Stimulated activated naive CD8-positive, alpha-beta T cell treated with anti-CD3 and anti-CD28 coated beads, Interleukin-15, amount 100 ng/mL, for 72 hours (primary cell): Measurements from ENCODE around the gene SLX9.
A peak's percentile ranks its signal among the peaks of the same experiment; 100 is the strongest.

ENCODE experiments used
- ATAC-seq: fragments of 150-1000 bp; cut with Tn5 transposase; 2 replicates; pipeline ENCODE4 v1.10.0; 2021; ENCODE audit warnings: mild to moderate bottlenecking, moderate library complexity
- DNase-seq, 2 donors: peaks; one replicate each; pipeline ENCODE4 v3.0.0; 2021 to 2022
- H3K27ac Mint-ChIP-seq, 2 donors: one replicate each; pipeline ENCODE4 v1.8.0; 2022; ENCODE audit warnings: mild to moderate bottlenecking in 2 of 2, mixed read lengths in 2 of 2, moderate library complexity in 2 of 2
- H3K27me3 Mint-ChIP-seq: one replicate; pipeline ENCODE4 v1.8.0; 2022; ENCODE audit warnings: mixed read lengths
- H3K4me1 Mint-ChIP-seq: one replicate; pipeline ENCODE4 v1.8.0; 2022; ENCODE audit warnings: mild to moderate bottlenecking, mixed read lengths
- H3K4me3 Mint-ChIP-seq, 2 donors: one replicate each; pipeline ENCODE4 v1.8.0; 2022; ENCODE audit warnings: mild to moderate bottlenecking in 2 of 2, mixed read lengths in 2 of 2, moderate library complexity in 1 of 2
- H3K9me3 Mint-ChIP-seq, 2 donors: one replicate each; pipeline ENCODE4 v1.8.0; 2022; ENCODE audit warnings: mixed read lengths in 2 of 2

Gene SLX9

DNA sequence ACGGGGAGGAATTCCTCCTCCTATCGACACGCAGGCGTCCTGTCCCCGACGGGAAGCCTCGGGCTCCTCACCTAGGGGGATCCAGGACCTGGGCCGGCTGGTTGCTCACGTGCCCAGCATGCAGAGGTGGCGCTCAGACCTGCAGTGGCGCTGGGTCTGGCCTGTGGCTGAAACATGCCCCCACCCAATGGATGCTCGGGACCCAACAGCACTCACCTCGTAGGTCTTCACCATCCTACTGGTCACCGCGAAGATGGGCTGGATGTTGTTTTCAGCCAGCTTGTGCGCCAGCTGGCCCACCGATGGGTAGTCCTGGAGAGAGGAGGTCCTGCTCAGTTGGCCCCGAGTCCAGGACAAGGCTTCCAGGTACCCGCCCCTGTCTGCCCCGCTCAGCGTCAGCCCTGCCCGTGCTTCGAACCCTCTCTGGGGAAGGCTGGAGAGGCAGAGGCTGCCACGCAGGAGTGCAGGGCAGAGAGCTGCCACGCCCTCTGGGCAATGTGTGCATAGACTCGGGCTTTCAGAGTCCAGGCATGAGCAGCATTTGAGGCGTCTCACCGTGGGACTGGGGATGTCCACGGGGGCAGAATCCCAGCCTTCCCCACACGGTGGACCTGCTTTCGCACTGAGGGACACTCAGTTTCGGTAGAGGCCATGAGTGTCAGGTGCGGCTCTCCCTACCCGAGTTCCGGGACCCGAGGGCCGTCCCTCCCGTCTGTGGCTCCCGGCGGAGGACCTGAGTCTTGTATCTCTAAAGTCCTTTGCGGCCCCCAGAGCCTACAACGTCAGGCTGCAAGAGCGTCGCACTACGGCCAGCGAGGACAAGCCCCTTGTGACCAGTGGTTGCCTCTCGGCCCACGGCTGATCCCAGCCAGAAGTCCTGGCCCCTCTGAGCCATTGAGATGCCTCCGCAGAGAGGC lies 40.7 kb upstream of the SLX9 start:
- ATAC-seq (no peak), DNase-seq (no peak)
- Mint-ChIP-seq H3K9me3 (no peaks in the 10 kb centered on the region), H3K27ac (no peak overlapping the region), H3K4me1 (peaks cover 15% of the 10 kb centered on the region), H3K4me3 (no peak overlapping the region), H3K27me3 (no peaks in the 10 kb centered on the region)

DNA sequence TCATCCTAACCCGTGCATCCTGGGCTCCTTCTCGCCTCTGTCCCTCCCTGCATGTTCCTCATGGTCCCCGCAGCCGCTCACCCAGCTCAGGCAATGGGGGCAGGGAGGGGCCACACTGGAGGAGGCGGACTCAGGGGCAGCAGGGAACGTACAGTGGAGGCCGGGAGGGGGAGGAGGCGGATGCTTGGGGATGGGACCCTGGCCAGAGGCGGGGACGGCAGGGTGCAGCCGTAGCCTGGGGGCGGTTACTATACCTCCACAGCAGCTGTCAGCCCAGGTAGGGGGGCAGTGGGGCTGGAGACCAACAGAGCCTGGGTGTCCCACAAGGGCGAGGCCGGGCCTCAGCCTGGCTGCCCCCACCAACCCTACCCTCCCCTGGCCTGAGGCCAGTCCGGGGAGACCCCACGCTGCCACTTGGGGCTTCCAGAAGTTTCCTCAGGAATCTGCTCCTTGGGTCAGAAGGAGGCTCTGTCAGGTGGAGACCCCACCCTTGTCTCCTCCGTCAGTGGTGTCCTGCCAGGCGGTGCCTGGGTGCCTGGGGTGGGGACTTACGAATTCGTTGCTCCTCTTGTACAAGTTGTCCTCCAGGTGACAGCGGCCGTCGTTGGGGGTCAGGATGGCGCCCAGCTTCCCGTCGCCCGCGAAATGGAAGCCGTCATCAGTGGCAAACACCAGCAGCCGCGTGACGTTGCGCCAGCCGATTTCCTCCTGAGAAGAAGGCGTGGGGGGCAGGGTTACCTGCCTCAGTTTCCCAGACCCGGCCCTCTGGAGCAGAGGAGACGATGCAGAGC lies 39.9 kb upstream of the SLX9 start:
- ATAC-seq: peak; percentile 23
- no peaks in the 10 kb centered on the region for H3K27me3 Mint-ChIP-seq
- H3K4me1 Mint-ChIP-seq: peaks cover 21% of the 10 kb centered on the region

DNA sequence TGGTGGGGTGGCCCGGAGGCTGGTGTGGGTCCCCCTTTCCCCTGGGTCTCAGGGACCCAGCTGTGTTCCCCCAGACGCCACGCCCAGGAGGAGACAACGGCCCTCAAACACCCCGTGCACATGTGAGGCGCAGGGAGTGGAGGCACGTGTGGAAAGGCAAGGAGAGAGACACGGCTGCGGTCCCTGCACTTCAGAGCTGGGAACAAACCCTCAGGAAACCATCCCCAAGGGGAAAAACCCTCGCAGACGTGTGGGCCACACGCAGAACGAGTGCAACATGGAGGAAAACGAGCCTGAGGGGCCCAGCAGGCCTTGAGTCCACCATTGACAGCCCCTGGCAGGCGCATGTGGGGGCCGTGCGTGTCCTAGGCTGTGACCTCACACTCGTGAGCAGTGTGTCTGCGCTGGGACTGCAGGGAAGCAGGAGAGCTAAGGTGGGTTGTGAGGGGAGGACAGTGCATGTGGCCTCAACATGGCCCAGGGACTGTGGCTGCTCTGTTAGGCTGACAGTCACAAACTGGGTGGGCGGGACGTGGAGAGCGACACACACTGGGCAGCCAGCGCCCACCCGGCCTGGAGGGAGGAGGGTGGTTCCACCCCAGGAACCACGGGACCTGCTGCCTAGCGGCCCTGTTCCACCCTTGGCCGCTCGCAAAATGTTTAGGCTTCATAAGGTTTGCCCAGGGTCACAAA lies 39.1 kb upstream of the SLX9 start:
- H3K4me3 Mint-ChIP-seq: no peak overlapping the region
- ATAC-seq (no peak), DNase-seq (no peak)
- H3K27ac Mint-ChIP-seq: no peak overlapping the region
- H3K9me3 Mint-ChIP-seq: no peaks in the 10 kb centered on the region
- H3K4me1 Mint-ChIP-seq: peaks cover 22% of the 10 kb centered on the region
- no peaks in the 10 kb centered on the region for H3K27me3 Mint-ChIP-seq

More for the DNA sequence above, 39.9 kb upstream of the SLX9 start:
- peak overlapping the region in 1 of 2 donors; percentile 85 for H3K27ac Mint-ChIP-seq
- no peak for DNase-seq
- no peak overlapping the region for H3K4me3 Mint-ChIP-seq
- no peaks in the 10 kb centered on the region for H3K9me3 Mint-ChIP-seq

GRCh38 chr21:44901391-44902074 lies 38.3 kb upstream of the SLX9 start:
- Mint-ChIP-seq H3K27ac (peak overlapping the region in 1 of 2 donors; percentile 9), H3K4me1 (peaks cover 31% of the 10 kb centered on the region), H3K9me3 (no peaks in the 10 kb centered on the region), H3K4me3 (no peak overlapping the region), H3K27me3 (no peaks in the 10 kb centered on the region)
- ATAC-seq (no peak), DNase-seq (no peak)

DNA sequence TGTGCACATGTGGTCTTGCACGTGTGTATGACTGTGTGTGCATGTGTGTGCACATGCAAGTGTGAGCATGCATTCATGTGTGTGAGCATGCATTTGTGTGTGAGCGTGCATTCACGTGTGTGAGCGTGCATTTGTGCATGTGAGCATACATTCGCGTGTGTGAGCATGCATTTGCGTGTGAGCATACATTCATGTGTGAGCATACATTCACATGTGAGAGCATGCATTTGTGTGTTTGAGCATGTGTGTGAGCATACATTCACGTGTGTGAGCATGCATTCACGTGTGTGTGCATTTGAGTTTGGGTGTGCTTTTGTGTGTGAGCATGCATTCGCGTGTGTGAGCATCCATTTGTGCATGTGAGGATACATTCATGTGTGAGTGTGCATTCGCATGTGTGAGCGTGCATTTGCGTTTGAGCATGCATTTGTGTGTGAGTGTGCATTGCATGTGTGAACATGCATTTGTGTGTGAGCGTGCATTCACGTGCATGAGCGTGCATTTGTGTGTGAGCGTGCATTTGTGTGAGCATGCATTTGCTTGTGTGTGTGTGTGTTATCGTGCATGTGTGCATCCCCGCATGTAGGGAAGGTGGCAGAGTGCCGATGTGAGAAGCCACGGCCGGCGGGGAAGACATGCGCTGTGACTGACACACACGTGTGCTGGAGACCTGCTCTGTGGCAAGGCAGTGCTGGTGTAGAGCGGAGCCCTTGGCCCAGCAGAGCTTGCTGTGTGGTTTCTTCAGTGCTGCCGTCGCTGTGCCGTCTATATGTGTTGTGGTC lies 37.4 kb upstream of the SLX9 start:
- Mint-ChIP-seq H3K27me3 (no peaks in the 10 kb centered on the region), H3K9me3 (no peaks in the 10 kb centered on the region), H3K27ac (peak overlapping the region in 1 of 2 donors; percentile 64), H3K4me1 (peaks cover 34% of the 10 kb centered on the region), H3K4me3 (no peak overlapping the region)
- DNase-seq: no peak
- ATAC-seq: no peak

GRCh38 chr21:44903050-44903685 lies 36.7 kb upstream of the SLX9 start:
- H3K4me3 Mint-ChIP-seq: no peak overlapping the region
- H3K27me3 Mint-ChIP-seq: no peaks in the 10 kb centered on the region
- DNase-seq (no peak), ATAC-seq (no peak)
- H3K4me1 Mint-ChIP-seq: peaks cover 36% of the 10 kb centered on the region
- H3K27ac Mint-ChIP-seq: peak overlapping the region in 1 of 2 donors; percentile 64
- no peaks in the 10 kb centered on the region for H3K9me3 Mint-ChIP-seq

DNA sequence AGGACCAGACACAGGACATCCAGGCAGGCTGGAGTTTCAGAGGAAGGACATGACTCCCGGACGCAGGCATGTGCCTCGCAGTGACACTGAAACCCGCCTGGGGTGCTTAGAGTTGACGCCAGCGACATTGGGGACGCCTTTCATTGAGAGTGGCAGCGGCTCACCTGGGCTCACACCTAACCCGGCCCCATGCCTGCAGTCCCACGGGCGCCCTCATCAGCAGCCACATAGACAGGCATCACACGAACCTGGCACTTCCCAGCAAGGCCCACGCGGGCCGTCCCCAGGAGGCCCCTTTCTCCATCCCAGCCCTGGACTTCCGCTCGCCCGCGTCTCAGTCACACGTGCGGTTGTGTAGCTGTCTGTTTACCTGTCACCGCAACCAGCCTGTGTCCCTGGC lies 36.1 kb upstream of the SLX9 start:
- H3K4me1 Mint-ChIP-seq: peaks cover 37% of the 10 kb centered on the region
- no peak overlapping the region for H3K4me3 Mint-ChIP-seq
- no peak overlapping the region for H3K27ac Mint-ChIP-seq
- H3K9me3 Mint-ChIP-seq: no peaks in the 10 kb centered on the region
- DNase-seq (no peak), ATAC-seq (no peak)
- H3K27me3 Mint-ChIP-seq: no peaks in the 10 kb centered on the region

DNA sequence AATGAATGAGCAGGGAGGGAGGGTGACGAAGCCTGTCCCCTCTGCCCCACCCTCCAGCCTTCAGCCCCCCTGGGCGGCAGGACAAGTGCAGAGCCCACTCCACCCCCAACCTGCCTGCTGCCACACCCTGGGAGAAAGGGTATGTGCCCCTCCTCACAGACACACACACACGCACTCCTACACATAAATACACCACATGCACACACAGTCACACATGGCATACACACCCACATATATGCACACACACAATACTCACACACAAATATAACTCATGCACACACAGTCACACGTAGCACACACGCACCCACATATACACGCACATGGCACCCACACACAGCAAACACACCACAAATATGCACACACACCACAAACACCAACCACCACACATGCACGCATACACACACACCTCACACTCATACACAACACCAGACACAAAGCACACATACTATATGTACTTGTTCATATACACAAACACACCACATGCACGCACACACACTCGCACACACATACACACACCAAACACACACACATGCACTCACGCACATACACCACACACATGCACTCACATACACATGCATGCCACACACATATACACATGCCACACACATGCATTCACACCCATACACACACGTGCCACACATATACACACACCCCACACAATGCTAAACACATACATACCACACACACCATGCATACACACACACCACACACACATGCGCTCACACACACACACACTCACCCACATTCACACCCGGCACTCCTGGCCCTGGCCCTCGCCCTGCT lies 35.5 kb upstream of the SLX9 start:
- H3K4me1 Mint-ChIP-seq: peaks cover 43% of the 10 kb centered on the region

DNA sequence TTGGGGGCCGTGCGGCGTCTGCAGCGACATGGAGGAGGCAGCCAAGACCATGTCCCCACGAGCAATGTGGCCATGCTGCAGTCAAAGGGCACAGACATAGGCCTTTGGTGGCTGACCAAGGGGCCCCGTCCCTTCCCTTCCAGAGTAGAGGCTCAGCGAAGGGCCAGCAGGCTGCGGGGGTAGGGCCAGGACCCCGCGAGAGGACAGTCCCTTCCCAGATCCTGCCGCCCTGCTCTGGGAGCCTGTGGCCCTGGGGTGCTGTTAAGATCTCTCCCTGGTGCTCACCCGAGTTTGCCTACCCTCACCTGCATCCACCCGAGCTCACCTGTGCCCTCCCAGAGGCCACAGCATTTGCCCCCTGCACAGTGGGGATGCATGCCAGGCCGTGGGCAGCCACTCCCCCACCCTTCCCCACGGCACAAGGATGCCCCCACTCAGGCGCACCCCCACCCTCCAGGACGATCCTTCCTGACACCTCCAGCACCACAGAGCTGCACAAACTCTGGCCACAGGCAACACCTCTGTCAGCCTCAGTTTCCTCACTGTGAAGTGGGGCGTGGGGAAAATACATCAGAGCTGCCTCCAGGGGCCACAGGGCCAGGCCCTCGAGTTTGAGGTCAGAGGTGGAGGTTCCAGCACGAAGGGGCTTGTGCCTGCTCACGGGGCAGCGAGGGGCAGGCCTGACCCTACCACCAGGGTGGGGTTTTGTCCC lies 34.7 kb upstream of the SLX9 start:
- Mint-ChIP-seq H3K4me3 (no peak overlapping the region), H3K9me3 (no peaks in the 10 kb centered on the region), H3K27ac (no peak overlapping the region), H3K4me1 (peaks cover 52% of the 10 kb centered on the region), H3K27me3 (no peaks in the 10 kb centered on the region)
- no peak for DNase-seq
- ATAC-seq: no peak

More for the DNA sequence above, 35.5 kb upstream of the SLX9 start:
- Mint-ChIP-seq H3K27ac (no peak overlapping the region), H3K4me3 (no peak overlapping the region), H3K9me3 (no peaks in the 10 kb centered on the region), H3K27me3 (no peaks in the 10 kb centered on the region)
- DNase-seq: no peak
- ATAC-seq: no peak

DNA sequence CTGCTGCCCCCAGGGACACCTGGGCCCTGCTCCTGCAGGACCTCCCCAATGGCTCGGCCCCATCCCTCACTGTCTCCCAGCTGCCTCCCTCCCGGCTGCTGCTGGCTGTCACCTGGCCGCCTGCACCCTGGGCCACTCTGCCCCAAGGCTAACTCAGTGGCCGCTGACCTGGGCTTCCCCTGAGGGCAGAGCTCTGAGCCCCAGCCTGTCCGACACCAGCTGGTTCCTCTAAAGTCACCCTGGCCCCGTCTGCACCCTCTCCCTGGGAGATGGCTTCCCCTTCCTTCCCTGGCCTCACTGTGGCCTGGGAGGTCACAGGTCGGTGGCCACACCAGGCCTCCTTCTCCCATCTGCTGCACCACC lies 34.1 kb upstream of the SLX9 start:
- Mint-ChIP-seq H3K27ac (peak overlapping the region in 1 of 2 donors; percentile 33), H3K4me3 (no peak overlapping the region), H3K4me1 (peaks cover 57% of the 10 kb centered on the region), H3K9me3 (no peaks in the 10 kb centered on the region), H3K27me3 (no peaks in the 10 kb centered on the region)
- DNase-seq: no peak
- no peak for ATAC-seq

DNA sequence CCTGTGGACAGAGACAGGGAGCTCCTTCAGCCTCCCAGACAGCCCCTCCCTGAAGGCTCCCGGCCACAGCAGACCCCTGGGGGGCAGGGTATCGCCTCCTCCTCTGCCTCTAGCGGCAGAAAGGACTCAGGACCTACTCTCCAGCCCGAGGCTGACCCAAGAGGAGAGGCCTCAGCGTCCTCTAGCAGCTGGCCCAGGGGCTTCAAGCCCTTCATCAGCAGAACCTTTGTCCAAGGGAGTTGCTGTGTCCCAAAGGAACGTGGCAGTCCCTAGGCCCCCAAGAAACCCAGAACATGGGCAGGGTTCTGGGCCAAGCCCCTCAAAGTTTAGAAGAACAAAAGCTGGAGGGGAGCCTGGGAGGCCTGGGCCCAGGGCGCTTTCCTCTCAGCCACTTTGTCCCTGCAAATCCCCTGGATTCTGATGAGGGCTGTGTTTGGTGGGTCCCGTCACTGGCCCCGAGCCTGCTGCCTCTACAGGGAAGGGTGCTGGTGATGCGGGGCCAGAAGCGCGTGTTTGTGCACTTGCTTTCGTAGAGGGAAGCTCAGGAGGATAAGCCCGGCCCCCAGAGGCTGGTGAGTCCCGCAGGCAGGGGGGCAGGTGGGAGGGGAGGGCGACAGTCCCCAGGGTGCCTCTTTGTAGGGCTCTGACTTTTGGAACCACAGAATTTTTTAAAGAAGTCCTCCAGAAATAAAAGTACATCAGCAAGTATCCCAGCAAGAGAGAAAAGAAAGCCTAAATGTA lies 32.4 kb upstream of the SLX9 start:
- DNase-seq (no peak), ATAC-seq (no peak)
- Mint-ChIP-seq H3K27me3 (no peaks in the 10 kb centered on the region), H3K27ac (peak overlapping the region in 1 of 2 donors; percentile 86), H3K4me1 (peaks cover 74% of the 10 kb centered on the region), H3K9me3 (no peaks in the 10 kb centered on the region), H3K4me3 (peak overlapping the region; percentile 32)

GRCh38 chr21:44907966-44908895 lies 31.6 kb upstream of the SLX9 start:
- Mint-ChIP-seq H3K4me1 (peaks cover 76% of the 10 kb centered on the region), H3K4me3 (peak overlapping the region; percentile 32), H3K9me3 (no peaks in the 10 kb centered on the region), H3K27me3 (no peaks in the 10 kb centered on the region), H3K27ac (peak overlapping the region; percentile 11 to 86)
- no peak for ATAC-seq
- no peak for DNase-seq
